ENCODE results near the gene TNIK. TPM values are rescaled to one million over a fixed set of nuclear protein-coding genes. Genes with fewer than 3 reads are reported as not detected.
A peak's percentile ranks its signal among the peaks of the same experiment; 100 is the strongest.
"Not testable (repeated sequence)": the region's sequence is repeated elsewhere in the genome, so short reads cannot be mapped to it uniquely, and the experiment has no call there.

Gene TNIK
- total RNA-seq, 2 donors from 2014 or later, result 9.0 to 11.6 TPM

- no peak for DNase-seq (ENCODE audit: low spot score)
- Histone ChIP-seq H3K4me3 (no peak overlapping the region), H3K27me3 (no peaks in the 10 kb centered on the region), H3K27ac (no peak overlapping the region), H3K4me1 (peaks cover 0 to 14% of the 10 kb centered on the region in 2 donors), H3K9me3 (no peaks in the 10 kb centered on the region), H3K36me3 (no peaks in the 10 kb centered on the region)
- TF ChIP-seq, protein P1, sequence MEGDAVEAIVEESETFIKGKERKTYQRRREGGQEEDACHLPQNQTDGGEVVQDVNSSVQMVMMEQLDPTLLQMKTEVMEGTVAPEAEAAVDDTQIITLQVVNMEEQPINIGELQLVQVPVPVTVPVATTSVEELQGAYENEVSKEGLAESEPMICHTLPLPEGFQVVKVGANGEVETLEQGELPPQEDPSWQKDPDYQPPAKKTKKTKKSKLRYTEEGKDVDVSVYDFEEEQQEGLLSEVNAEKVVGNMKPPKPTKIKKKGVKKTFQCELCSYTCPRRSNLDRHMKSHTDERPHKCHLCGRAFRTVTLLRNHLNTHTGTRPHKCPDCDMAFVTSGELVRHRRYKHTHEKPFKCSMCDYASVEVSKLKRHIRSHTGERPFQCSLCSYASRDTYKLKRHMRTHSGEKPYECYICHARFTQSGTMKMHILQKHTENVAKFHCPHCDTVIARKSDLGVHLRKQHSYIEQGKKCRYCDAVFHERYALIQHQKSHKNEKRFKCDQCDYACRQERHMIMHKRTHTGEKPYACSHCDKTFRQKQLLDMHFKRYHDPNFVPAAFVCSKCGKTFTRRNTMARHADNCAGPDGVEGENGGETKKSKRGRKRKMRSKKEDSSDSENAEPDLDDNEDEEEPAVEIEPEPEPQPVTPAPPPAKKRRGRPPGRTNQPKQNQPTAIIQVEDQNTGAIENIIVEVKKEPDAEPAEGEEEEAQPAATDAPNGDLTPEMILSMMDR (IDR thresholded peaks at IDR 0.05), result no peak
These were observed 169.5 kb downstream of the TNIK start for GRCh38 chr3:171290680-171291079.

- Histone ChIP-seq H3K9me3 (no peaks in the 10 kb centered on the region), H3K27ac (no peak overlapping the region), H3K27me3 (no peaks in the 10 kb centered on the region), H3K36me3 (no peaks in the 10 kb centered on the region), H3K4me1 (peaks cover 0 to 12% of the 10 kb centered on the region in 2 donors), H3K4me3 (no peak overlapping the region)
- DNase-seq (ENCODE audit: low spot score), result no peak
- TF ChIP-seq, protein P1 (IDR thresholded peaks at IDR 0.05), result no peak
These were observed 170.9 kb downstream of the TNIK start for GRCh38 chr3:171289291-171289690.

DNA sequence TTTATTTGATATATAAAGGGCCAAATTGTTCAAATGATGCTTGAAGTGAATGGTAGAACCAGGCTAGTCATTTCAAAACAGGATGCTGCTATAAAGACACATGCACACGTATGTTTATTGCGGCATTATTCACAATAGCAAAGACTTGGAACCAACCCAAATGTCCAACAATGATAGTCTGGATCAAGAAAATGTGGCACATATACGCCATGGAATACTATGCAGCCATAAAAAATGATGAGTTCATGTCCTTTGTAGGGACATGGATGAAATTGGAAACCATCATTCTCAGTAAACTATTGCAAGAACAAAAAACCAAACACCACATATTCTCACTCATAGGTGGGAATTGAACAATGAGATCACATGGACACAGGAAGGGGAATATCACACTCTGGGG, 172.4 kb downstream of the TNIK start:
- peaks cover 0 to 26% of the 10 kb centered on the region in 2 donors for H3K4me1 ChIP-seq

GRCh38 chr3:171286580-171287249, 173.5 kb downstream of the TNIK start:
- TF ChIP-seq, protein P1 (IDR thresholded peaks at IDR 0.05), result no peak
- peaks cover 0 to 30% of the 10 kb centered on the region in 2 donors for H3K4me1 ChIP-seq
- no peaks in the 10 kb centered on the region for H3K9me3 ChIP-seq
- H3K27me3 ChIP-seq, result no peaks in the 10 kb centered on the region
- DNase-seq (ENCODE audit: low spot score), result no peak
- no peaks in the 10 kb centered on the region for H3K36me3 ChIP-seq
- H3K4me3 ChIP-seq, result no peak overlapping the region
- H3K27ac ChIP-seq, result no peak overlapping the region

More for the DNA sequence above, 172.4 kb downstream of the TNIK start:
- H3K4me3 ChIP-seq; H3K36me3 ChIP-seq; H3K27me3 ChIP-seq; DNase-seq (ENCODE audit: low spot score); H3K9me3 ChIP-seq; H3K27ac ChIP-seq: not testable (repeated sequence)

DNA sequence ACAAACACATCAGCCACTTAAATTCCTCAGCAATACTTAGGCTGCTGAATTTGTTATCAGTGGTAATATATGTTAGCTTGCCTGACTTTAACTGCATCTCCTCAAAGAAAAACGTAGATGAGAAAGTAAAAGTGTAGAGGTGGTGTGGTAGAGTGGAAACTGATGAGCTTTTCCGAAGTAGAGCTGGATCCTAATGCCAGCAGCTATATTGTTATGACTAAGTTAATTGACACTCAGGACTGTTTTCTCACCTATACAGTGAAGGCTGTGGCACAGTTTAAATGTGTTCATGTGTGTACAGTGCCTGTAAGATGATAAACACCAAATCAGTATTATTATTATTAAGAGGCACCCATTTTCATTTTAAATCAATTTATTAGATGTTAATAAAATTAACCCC, 174.9 kb downstream of the TNIK start:
- Histone ChIP-seq H3K4me3 (no peak overlapping the region), H3K27me3 (no peaks in the 10 kb centered on the region), H3K36me3 (no peaks in the 10 kb centered on the region), H3K9me3 (no peaks in the 10 kb centered on the region), H3K4me1 (peaks cover 0 to 33% of the 10 kb centered on the region in 2 donors), H3K27ac (peak overlapping the region in 1 of 2 donors; percentile 65)
- no peak for DNase-seq (ENCODE audit: low spot score)
- TF ChIP-seq, protein P1 (IDR thresholded peaks at IDR 0.05), result no peak

DNA sequence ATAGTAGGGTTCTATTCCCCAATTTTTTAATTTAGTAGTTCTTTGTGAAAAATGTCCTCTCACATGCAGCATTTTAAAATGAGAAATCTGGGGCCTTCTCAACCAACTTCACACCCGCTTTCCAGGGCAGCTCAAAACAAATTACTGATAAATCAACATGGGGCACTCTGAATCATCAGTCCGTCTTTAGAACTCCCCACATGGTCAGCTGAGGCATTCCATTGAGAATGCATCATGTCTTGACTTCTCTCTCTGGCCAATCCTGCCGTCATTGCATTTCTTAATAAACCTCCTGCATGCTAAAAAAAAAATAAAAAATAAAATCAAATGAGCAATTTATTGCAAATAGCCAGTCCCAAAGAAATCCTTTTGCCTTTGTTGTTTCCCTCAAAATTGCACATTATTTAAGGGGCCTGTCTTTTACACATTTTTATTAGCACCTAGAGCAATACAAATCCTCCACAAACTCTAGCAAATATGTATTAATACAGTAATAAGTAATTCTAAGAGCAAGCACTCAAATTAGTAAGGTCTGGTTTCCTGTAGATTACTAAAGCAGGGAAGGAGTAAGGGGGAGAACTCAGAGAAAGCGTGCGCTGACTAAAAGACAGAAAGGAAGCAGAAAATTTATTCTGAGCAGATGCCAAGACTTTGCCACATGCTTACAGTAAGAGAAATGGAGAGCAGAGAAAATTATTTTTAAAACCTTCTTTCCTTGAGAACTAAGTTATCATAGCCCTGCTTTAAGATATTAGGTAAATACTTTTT, 175.7 kb downstream of the TNIK start:
- TF ChIP-seq, protein P1 (IDR thresholded peaks at IDR 0.05), result no peak
- peaks cover 0 to 33% of the 10 kb centered on the region in 2 donors for H3K4me1 ChIP-seq
- H3K27me3 ChIP-seq, result no peaks in the 10 kb centered on the region
- no peaks in the 10 kb centered on the region for H3K9me3 ChIP-seq
- peak overlapping the region; percentile 46 to 65 for H3K27ac ChIP-seq
- DNase-seq (ENCODE audit: low spot score), result peak; percentile 66
- H3K36me3 ChIP-seq, result no peaks in the 10 kb centered on the region
- no peak overlapping the region for H3K4me3 ChIP-seq

Measured in right atrium auricular region (tissue), 2 donors.